Endothelial cell (in vitro differentiated cells): Measurements from ENCODE around the gene TTLL9. TPM values are rescaled to one million over a fixed set of nuclear protein-coding genes. Genes with fewer than 3 reads are reported as not detected.

ENCODE experiments used
- DNase-seq: peaks from one replicate; pipeline ENCODE4 v3.0.0; 2021; ENCODE audit warnings: low spot score
- H3K27ac Mint-ChIP-seq: one replicate; pipeline ENCODE4 v1.8.0; 2021; ENCODE audit warnings: mixed read lengths, inconsistent platforms; ENCODE audit not compliant: unreplicated experiment
- H3K27me3 Mint-ChIP-seq: one replicate; pipeline ENCODE4 v1.8.0; 2021; ENCODE audit warnings: mild to moderate bottlenecking, moderate library complexity, mixed read lengths, inconsistent platforms; ENCODE audit not compliant: unreplicated experiment
- H3K36me3 Mint-ChIP-seq: one replicate; pipeline ENCODE4 v1.8.0; 2021; ENCODE audit warnings: mild to moderate bottlenecking, low read depth, mixed read lengths, inconsistent platforms; ENCODE audit not compliant: unreplicated experiment
- H3K4me1 Mint-ChIP-seq: one replicate; pipeline ENCODE4 v1.8.0; 2021; ENCODE audit warnings: mild to moderate bottlenecking, mixed read lengths, inconsistent platforms; ENCODE audit not compliant: unreplicated experiment
- H3K4me3 Mint-ChIP-seq: one replicate; pipeline ENCODE4 v1.8.0; 2021; ENCODE audit warnings: mild to moderate bottlenecking, mixed read lengths, inconsistent platforms; ENCODE audit not compliant: unreplicated experiment
- H3K9me3 Mint-ChIP-seq: one replicate; pipeline ENCODE4 v1.8.0; 2021; ENCODE audit warnings: mixed read lengths, inconsistent platforms; ENCODE audit not compliant: unreplicated experiment
- total RNA-seq: library from RNA; stranded (reverse); fragmentation: NEBNext Ultra II Directional; extraction: Animal tissue kit (Norgen Biotek cat#: 25700); gene quantifications from one replicate; pipeline ENCODE4 v1.2.1, GENCODE V29; 2021; ENCODE audit not compliant: unreplicated experiment
- TF ChIP-seq, protein P1 (sequence below): fragments of 200-600 bp; sonication (generic); IDR thresholded peaks from one replicate; pipeline ENCODE4 v1.5.0; 2021; ENCODE audit warnings: antibody characterized with exemption; ENCODE audit not compliant: unreplicated experiment

TTLL9 gene
- total RNA-seq, 1 donor from 2014 or later = 0.46 TPM

DNA sequence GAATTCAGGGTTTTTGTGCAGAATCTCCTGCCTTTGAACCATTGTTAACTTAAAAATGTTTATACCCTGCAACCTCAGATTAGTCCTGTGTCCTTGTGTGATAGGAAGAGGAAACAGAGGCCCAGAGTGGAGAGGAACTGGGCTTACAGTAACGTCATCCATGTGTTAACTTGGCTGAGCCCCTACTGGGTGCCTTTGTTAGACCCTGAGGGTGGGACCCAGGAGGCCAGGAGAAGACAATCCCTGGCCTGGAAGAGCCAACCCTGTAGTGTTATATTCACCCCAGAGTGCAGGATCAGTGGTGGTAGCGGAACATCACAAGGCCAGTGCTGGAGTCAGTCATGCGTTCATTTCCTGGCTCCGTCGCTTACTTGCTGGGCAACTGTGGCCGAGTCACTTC, 40.7 kb upstream of the TTLL9 start:
- H3K4me3 Mint-ChIP-seq = no peak overlapping the region
- DNase-seq = no peak
- peak overlapping the region; percentile 92 for H3K27ac Mint-ChIP-seq
- TF ChIP-seq, protein P1, sequence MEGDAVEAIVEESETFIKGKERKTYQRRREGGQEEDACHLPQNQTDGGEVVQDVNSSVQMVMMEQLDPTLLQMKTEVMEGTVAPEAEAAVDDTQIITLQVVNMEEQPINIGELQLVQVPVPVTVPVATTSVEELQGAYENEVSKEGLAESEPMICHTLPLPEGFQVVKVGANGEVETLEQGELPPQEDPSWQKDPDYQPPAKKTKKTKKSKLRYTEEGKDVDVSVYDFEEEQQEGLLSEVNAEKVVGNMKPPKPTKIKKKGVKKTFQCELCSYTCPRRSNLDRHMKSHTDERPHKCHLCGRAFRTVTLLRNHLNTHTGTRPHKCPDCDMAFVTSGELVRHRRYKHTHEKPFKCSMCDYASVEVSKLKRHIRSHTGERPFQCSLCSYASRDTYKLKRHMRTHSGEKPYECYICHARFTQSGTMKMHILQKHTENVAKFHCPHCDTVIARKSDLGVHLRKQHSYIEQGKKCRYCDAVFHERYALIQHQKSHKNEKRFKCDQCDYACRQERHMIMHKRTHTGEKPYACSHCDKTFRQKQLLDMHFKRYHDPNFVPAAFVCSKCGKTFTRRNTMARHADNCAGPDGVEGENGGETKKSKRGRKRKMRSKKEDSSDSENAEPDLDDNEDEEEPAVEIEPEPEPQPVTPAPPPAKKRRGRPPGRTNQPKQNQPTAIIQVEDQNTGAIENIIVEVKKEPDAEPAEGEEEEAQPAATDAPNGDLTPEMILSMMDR = no peak
- peaks cover 7% of the 10 kb centered on the region for H3K27me3 Mint-ChIP-seq
- peaks cover 4% of the 10 kb centered on the region for H3K36me3 Mint-ChIP-seq
- no peaks in the 10 kb centered on the region for H3K9me3 Mint-ChIP-seq
- H3K4me1 Mint-ChIP-seq = peaks cover 27% of the 10 kb centered on the region

- no peak for DNase-seq
- H3K27ac Mint-ChIP-seq = no peak overlapping the region
These were observed 39.9 kb upstream of the TTLL9 start for GRCh38 chr20:31830406-31830981.

DNA sequence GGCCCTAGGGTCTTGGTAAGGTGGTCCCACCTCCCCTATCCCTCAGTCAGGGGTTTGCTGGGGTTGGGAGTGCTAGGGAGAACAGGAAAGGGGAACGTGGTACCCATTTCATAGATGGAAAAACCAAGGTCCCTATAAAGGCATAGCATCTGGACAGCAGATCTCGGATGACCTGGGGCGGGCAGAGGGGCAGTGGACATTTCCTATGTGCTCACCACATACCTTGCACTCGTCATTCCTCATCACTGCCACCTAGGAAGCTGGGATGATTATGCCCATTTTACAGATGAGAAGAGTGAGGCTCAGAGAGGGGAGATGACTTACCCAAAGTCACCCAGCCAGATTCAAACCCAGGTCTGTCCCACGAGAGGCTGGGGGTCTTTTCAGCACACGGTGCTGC, 39.2 kb upstream of the TTLL9 start:
- peaks cover 4% of the 10 kb centered on the region for H3K36me3 Mint-ChIP-seq
- H3K27me3 Mint-ChIP-seq = peaks cover 7% of the 10 kb centered on the region
- DNase-seq = no peak
- H3K27ac Mint-ChIP-seq = no peak overlapping the region
- H3K4me3 Mint-ChIP-seq = no peak overlapping the region
- peaks cover 27% of the 10 kb centered on the region for H3K4me1 Mint-ChIP-seq
- H3K9me3 Mint-ChIP-seq = no peaks in the 10 kb centered on the region
- TF ChIP-seq, protein P1 = no peak

More at GRCh38 chr20:31830406-31830981, 39.9 kb upstream of the TTLL9 start:
- H3K36me3 Mint-ChIP-seq = peaks cover 4% of the 10 kb centered on the region
- peaks cover 27% of the 10 kb centered on the region for H3K4me1 Mint-ChIP-seq
- TF ChIP-seq, protein P1 = no peak
- peaks cover 7% of the 10 kb centered on the region for H3K27me3 Mint-ChIP-seq
- H3K9me3 Mint-ChIP-seq = no peaks in the 10 kb centered on the region
- H3K4me3 Mint-ChIP-seq = no peak overlapping the region

- TF ChIP-seq, protein P1 = no peak
- H3K27ac Mint-ChIP-seq = no peak overlapping the region
- peaks cover 7% of the 10 kb centered on the region for H3K27me3 Mint-ChIP-seq
- peaks cover 4% of the 10 kb centered on the region for H3K36me3 Mint-ChIP-seq
- no peak for DNase-seq
- H3K9me3 Mint-ChIP-seq = no peaks in the 10 kb centered on the region
- H3K4me1 Mint-ChIP-seq = peaks cover 27% of the 10 kb centered on the region
- no peak overlapping the region for H3K4me3 Mint-ChIP-seq
These were observed 38.6 kb upstream of the TTLL9 start for GRCh38 chr20:31831771-31832306.

- Mint-ChIP-seq H3K9me3 (no peaks in the 10 kb centered on the region), H3K36me3 (peaks cover 3% of the 10 kb centered on the region), H3K27me3 (peaks cover 7% of the 10 kb centered on the region), H3K27ac (no peak overlapping the region), H3K4me1 (peaks cover 27% of the 10 kb centered on the region), H3K4me3 (no peak overlapping the region)
- peak; percentile 94 for DNase-seq
- TF ChIP-seq, protein P1 = peak; percentile 93
These were observed 37.1 kb upstream of the TTLL9 start for GRCh38 chr20:31833130-31833930.
